Fibroblast of pulmonary artery (primary cell): Measurements from ENCODE around the gene NCAM2.
A peak's percentile ranks its signal among the peaks of the same experiment; 100 is the strongest.

Source experiments
- DNase-seq: peaks from one replicate; pipeline ENCODE4 v3.0.0-alpha.2; 2010; ENCODE audit warnings: low read depth
- H3K4me3 ChIP-seq: replicated peaks from 2 replicates; pipeline ENCODE4 v1.5.1; 2011; ENCODE audit warnings: low read depth, mild to moderate bottlenecking, control low read depth, low read length, moderate library complexity
- CTCF ChIP-seq: IDR thresholded peaks from 2 replicates; pipeline ENCODE4 v1.5.1; 2011; ENCODE audit warnings: mild to moderate bottlenecking, control low read depth, low read length, inconsistent platforms; ENCODE audit errors: missing control alignments

NCAM2 gene

DNA sequence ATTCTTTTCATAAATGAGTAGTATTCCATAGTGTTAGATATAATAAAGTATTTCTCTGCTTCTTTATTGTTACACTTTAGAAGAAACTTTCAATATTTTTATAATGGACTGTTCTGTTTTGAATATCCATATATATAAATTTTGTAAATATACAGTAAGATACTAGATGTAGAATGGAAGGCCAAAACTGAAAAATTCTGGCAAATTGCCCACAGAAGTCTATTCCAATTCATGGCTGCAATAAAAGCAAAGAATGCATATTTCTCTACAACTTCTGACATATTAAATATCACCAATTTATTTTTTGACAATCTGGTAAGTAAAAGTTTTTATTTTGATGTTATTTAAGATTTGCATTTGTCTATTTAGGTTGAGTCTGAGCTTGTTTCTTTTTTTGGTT lies 532.5 kb downstream of the NCAM2 start:
- no peak for TF ChIP-seq CTCF
- H3K4me3 ChIP-seq = no peak overlapping the region
- no peak for DNase-seq

DNA sequence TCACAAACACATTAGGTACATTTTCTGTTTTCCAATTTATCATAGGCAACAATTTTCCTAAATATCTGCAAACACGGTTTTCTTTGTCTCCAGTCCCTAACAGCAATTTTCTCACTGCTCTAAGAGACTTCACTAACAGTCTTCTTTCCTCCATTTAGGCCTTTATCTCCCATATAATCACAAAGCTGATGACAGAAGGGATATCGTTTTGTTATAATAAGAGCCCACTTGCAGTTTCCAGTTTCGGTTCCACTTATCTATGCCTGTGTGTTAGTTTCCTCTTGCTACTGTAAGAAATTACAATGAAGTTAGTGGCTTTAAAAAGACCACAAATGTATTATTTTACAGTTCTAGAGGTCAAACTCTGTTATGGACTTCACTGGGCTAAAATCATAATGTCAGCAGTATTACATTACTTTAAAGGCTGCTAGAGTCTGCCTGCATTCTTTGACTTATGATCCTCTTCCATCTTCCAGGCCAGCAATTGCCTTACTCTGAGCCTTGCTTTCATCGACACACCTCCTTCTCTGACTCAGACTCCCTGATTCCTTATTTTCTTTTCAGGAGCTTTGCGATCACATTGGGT lies 549.3 kb downstream of the NCAM2 start:
- no peak overlapping the region for H3K4me3 ChIP-seq
- peak; percentile 11 for DNase-seq
- TF ChIP-seq CTCF = no peak

- no peak for TF ChIP-seq CTCF
- DNase-seq = no peak
- no peak overlapping the region for H3K4me3 ChIP-seq
These were observed 561.3 kb downstream of the NCAM2 start for GRCh38 chr21:21559285-21560045.
